GM21723 (cell line): ENCODE data around the gene ITGB7.

ENCODE experiments used
- ATAC-seq: cut with Tn5 transposase; IDR thresholded peaks from one replicate; pipeline ENCODE4 v1.9.1; 2021; ENCODE audit warnings: mild to moderate bottlenecking, moderate library complexity; ENCODE audit not compliant: unreplicated experiment

Gene ITGB7

DNA sequence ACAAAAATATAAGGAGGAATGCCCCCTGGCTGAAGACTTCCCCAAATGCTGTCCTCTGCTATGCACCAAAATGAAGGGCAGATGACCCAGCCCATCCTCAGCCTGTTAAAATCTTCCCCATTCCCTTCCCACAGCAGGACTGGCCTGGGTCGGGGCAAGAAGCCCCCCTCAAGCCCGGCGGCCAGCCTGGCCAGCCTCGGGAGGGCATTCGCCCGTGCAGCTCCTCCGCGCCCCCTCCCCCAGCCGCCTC is 24.5 kb upstream of the ITGB7 start:
- ATAC-seq = no peak

DNA sequence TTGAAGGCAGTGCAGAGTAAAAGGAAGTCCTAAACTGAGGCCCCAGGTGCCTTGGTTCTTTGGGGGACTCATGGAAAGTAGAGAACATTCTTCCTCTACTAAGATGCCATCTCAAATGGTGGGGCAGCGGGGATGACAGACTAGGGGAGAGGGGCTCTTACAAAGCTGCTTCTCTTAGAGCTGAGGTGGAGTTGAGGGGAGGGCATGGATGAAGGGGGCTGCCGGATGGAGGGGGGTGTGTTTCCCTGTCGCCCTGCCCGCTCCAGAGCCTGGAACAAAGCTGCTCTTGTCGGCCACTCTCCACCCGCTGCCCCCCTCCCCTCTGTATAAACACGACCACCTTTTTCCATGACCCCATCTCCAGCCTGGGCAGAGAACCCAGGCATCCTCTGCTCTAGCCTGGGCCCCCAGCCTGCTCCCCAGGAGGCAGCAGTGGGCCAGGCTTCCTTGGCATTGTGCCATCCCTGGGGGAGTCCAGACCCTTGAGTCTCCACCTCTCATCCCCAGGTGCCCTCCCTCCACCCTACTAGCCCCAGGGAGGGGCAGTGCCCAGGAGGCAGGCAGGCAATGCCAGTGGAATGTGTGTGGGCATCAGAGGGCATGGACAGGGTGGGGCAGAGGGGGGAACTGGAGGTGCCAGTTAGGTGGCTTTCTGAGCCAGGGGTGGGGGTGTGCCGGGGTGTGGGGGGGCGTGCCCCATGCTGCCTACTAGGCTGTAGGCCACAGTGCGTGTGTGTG is 23.2 kb upstream of the ITGB7 start:
- ATAC-seq = no peak

DNA sequence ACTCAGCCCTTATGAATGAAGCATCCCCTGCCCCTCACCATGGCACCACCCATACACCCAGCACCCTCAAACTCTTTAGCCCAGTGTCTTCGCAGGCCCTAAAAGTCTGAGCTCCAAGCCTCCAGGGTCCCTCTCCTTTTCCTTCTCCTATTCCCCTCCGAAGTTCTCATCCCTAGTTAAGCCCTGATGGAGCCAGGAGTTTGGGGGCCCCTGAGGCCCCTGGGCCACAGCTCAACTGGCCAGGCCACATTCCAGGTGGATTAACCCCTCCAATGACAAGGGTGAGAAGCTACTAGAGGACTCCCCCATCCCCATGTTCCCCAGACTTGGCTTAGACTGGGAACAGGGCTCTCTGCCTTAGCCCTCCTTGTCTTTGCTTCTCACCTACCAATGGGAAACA is 22.4 kb upstream of the ITGB7 start:
- no peak for ATAC-seq

DNA sequence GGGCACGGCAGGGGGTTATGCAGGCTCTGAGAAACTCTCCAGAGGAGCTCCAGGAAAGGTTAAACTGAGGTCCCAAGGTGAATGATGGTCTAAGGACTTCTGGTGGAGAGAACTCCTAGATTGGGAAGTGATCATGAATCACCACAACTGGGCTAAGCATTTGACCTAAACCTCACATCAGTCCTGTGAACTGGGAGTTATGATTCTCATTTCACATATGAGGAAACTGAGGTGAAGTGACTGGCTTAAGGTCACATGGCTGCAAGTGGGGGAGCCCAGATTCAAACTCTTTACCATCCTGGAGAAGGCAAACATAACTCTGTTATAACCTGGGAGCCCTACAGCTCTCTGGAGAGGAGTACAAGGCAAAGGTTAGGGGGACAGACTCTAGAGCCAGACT is 20.8 kb upstream of the ITGB7 start:
- no peak for ATAC-seq

DNA sequence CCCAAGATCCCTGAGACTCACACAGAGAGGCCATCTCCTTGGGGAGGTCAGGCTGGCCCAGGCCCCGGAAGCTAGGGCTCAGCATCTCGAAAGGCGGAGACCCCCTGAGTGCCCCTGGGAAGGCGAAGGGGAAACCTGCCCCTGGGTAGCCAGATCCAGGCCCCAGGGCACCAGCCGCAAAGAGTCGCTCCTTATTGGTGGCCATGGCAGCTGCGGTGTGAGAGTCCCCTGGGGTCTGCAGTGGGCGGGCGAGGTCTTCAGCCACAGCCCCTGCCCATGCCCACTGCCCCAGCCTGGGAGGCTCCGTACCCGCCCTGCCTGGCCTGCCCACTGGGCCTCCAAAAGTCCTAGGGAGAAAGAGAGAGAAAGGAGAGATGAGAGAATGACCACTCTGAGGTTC is 20.3 kb upstream of the ITGB7 start:
- no peak for ATAC-seq

DNA sequence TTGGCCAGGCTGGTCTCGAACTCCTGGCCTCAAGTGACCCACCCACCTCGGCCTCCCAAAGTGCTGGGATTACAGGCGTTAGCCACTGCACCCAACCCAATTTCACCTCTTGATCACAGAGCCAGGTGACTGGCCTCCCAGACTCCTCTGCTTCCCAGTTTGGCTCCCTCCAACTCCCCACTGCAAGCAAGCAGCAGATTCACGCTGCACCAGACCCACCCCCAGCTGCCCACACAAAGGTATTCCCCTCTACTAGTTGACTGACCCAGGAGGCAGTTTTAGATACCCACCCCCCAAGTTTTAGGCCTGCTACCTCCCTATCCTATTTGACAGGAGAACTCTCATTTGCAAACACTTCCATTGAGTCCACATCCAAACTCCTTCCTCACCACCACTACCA is 19.8 kb upstream of the ITGB7 start:
- ATAC-seq = no peak

DNA sequence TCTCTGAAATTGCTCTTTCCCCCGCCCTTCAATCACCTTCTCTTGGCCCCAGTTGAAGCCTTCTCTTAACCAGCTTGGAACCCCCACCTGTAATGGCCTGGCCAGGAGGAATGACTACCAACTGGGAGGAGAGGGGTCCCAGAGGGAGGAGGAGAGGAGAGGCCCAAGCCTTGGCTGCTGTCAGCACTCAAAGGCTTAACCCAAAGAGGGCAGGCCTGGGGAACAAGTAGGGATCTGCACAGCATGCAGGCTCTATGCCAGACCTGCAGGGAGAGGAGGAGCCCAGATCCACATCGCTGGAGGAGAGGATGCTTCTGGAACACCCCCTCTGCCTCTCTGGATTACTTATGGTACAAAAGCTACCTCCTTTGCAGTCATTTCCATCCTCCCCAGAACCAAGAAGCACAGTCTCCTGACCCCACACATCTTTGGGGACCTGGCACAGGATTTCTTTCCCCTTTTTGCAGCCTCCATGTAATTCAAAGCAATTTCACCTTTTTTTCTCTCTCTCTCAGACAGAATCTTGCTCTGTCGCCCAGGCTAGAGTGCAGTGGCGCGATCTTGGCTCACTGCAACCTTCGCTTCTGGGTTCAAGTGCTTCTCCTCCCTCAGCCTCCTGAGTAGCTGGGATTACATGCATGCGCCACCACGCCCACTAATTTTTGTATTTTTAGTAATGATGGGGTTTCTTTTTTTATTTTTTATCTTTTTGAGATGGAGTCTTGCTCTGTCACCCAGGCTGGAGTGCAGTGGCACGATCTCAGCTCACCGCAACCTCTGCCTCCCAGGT is 18.8 kb upstream of the ITGB7 start:
- ATAC-seq = no peak

DNA sequence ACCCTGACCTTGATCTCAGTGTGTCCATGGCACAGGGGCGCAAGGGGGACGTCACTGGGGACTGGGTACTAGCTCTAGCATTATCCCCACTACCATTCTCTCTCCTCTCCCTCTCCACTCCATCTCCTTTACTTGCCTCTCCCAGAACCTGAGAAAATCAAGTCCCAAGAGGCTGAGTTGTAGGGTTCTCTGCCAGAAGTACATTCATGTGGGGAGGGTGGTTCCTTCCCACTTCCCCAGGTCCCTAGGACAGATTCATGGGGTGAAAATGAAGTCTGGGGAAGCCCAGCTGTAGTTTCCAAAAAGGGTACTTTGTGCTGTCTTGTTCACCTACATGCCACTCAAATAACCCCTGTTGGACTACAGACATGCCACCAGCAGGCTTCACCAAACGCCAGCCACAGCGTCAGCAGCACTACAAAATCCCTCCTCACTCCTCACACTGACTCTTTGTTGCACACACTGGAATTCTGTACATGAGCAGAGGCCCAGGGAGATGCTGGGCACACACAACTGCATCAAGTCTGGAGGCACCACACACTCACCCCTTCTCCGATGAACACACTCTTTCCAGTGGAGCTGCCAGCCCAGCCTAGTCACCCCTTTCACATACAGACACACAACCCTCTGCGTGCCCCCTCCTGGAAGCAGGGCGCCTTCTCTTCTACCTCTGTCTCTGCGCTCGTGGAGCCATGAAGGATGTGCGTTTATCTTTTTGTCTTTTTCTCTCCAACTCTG is 18.0 kb upstream of the ITGB7 start:
- no peak for ATAC-seq

DNA sequence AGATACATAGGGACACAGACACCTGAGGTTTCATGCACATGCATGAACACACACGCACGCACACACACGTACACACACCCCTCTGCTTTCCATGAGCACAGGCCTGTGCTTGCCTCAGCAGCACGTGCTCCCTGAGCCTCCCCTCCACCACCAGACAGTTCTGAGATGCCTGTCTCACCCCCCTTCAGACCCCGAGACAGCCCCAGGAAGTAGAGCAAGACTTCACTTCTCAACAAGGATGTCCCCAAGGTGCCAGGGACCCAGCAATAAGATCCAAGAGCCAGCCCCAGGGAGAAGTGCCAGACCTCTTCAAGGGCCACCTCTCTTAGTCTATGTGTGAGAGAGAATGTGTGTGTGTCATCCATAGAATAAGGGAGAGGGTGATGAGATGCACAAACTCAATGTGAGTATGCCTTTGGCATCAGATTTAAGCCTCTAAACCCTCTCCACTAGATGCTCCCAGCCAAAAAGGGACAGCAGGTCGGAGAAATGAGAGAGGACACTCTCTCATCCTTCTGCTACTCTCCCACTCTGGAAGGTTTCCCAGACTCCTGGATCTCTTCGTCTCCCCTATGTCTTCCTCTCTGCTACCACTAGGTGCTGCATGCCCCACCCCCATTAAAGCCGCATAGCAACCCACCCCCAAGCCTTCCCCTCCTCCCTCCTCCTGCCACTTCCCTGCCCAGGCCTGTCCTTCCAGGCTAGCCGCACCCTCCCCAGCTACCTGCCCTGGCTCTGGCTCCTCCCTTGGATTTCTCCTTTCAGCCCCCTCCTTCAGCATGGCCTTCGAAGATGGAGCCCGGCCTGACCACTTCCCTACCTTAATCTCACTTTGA is 17.2 kb upstream of the ITGB7 start:
- no peak for ATAC-seq

DNA sequence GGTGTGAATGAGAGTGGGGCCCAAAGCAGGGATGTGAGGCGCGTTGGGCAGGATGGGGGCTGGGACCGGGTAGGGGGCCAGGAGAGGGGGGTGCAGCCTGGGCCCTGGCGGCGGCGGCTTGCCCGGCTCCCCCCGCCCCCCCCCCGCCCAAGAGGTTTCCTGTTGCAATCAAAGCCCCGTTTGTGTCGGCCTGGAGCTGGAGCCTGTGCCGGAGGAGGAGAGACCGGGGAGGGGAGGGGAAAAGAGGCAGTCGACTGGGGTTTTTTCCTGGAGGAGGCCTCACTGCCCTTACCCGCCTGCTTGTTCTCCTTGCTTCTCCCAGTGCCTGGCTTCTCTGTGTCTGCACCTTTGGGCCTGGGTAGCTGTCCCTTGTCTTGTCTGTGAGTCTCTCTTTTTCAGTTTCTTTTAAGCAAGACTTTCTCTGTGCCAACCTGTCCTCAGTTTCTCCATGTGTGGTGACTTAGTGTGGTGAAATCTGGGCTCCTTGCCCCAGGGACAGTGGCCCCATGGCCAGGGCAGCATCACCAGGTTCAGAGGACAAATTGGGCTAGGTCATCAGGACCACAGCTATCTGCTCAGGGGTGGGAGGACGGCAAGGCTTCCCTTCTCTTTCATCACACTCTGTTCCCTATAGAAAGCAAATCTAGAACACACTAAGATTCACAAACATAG is 16.5 kb upstream of the ITGB7 start:
- no peak for ATAC-seq

DNA sequence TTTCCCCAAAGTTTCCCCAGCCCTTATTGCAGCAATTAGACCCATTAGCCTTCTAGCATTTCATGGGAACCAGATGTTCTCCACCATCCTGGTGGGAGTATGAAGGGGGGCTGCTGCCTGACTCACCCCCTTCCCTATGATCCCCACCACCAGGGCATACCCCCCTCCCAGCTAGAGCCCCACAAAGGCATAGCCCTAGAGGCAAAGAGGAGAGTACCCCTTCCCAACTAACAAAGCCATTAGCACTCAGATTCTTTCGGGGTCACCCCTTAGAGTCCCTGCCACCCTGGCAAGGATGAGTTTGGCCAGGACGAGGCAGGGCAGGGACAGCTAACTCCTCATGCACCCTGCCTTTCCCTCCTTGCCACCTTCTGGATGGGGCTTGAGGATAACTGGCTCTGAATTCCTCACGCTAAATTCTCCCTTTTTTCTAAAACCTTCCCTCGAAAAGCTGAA is 15.8 kb upstream of the ITGB7 start:
- no peak for ATAC-seq

DNA sequence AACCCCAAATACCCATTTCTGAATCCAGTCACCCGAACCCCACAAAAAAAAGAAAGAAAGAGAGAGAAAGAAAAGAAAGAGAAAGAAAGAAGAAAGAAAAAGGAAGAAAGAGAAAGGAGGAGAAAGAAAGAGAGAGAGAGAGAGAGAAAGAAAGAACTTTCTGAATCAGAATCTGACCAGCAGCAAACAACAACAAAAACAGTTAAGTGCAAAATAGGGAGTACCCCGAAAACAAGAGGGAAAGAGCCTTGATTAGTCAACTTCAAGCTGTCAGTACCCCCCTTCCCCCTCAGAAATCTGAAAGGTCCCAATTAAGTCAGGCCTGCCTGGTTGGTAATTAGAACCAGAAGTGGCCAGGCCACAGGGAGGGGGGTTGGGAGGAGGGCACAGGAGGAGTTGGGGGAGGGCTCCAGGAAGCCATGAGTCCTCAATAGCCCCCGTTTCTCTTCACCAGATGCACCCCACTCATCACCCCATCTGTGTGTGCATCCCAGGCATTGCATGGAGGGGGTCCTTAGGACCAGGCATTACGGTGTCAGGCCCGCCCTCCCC is 15.2 kb upstream of the ITGB7 start:
- no peak for ATAC-seq

DNA sequence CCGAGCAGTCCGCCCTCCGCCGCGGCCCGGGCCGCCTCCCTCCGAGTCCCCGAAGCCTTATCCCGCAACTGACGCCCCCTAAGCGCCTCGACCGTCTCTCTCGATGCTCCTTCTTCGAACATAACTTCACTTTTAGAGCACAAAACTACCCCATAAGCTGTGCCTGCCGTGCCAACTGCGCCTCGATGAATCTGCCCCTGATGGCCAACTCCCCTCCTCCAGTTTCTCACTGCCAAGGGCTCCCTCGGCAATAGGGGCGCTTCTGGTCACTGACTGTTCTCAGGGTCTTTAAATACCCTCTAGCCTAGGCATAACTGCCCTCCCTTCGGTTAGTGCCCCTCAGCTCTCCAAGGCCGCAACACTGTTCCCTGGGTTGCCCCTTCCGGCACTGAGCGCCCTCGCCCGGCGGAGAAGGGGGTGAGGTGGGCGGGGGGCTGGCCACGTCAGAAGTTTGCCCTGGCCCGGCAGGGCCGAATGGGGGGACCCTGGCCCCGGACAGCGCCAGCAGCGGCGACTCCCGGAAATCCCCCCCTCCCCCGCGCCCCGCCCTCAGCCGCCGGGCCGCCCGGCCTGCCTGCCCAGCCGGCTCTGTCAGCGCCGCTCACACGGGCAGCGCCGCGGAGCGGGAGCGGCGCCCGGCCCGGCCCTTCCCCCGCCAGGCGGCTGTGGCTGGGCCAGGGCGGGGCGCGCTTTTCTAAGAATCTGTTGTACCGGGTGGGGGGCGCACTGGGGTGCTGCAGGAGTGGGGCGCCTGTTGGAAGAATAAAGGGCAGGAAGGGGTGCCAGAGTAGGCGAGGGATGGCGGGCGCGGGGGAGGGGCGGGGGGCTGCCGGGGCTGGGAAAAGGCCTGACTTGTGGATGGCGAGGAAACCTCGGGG is 14.4 kb upstream of the ITGB7 start:
- peak; percentile 31 for ATAC-seq

DNA sequence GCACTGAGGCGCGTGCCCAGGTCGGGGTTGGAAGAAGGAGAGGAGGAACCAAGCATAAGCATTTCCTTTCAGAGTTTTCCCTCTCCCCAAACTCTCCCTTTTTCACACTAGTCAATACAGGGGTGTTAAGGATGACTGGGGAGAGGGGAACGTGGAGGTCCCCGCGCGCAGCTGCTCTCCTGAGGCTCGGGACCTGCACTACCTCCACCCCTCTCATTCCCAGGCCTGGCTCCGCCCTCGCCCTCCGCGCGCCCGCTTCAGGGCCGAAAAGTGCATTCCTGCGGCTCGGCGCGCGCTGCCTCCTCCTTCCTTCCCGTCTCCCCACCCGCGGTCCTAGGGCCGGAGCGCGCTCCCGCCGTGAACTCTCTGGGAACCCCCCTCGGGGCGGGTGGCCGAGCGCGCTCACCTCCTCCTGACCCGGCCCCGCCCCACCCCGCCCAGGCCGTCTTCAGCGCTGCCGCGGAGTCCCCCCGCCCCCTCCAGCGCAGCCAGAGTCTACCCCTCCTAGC is 13.7 kb upstream of the ITGB7 start:
- peak; percentile 57 for ATAC-seq

DNA sequence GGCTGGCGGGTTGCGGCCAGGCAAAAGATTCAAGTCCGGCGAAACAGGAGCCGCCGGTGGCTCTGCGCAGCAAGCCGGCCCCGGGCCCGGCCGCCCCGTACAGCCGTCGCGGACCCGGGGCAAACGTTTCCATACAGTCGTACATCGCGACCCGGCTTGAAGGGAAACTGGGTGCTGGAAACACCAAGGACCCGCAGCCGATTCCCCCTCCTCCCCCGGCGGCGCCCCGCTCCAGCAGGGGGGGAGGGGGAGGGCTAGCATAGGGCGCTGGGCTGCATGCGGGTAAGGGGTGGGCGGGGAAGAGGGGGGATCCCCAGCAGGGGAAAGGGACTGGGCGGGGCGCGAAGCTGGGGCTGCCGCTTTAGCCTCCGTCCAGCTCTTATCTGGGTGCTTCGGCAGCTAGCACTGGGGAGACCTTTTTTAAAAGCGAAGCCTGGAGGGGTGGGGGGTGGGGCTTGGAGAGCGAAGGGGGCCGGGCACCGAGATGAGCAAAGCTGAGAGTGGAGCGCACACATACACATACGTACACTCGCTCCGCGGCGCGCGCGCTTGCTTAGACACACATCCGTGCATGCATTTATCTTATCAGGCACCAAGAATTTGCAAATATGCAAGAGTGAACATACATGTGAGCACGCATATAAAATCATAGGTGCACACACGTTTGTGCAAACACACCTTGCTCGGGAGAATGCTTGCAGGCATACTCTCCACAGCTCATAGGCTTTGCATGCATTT is 13.1 kb upstream of the ITGB7 start:
- peak; percentile 39 for ATAC-seq

DNA sequence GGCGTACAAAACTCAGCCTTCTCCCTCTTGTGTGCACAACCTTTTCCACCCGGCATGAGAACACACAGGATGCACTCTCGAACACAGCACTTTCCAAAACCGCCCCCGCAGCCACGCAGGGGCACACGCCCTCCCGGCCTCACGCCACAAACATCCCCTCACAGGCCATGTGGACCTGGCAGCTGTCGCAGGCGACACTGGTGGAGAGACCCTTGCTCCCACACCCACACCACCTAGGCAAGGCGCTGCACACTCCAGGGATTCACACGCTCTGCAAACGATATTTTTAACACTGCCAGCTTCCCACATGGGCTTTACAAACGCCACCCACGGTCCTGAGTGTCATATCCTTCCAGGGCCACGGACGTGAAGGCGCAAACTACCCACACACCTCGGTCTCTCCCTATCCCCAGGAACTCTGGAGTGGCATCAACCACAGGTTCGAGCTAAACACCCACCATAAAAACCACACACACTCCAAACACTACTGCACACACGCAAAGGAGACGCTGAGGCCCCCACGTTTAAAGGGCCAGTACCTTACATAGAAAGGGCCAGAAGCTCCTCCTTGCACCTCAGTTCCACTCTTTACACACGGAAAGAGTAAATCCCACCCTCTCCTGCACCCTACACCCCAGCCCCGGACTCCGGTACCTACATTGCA is 12.4 kb upstream of the ITGB7 start:
- no peak for ATAC-seq

DNA sequence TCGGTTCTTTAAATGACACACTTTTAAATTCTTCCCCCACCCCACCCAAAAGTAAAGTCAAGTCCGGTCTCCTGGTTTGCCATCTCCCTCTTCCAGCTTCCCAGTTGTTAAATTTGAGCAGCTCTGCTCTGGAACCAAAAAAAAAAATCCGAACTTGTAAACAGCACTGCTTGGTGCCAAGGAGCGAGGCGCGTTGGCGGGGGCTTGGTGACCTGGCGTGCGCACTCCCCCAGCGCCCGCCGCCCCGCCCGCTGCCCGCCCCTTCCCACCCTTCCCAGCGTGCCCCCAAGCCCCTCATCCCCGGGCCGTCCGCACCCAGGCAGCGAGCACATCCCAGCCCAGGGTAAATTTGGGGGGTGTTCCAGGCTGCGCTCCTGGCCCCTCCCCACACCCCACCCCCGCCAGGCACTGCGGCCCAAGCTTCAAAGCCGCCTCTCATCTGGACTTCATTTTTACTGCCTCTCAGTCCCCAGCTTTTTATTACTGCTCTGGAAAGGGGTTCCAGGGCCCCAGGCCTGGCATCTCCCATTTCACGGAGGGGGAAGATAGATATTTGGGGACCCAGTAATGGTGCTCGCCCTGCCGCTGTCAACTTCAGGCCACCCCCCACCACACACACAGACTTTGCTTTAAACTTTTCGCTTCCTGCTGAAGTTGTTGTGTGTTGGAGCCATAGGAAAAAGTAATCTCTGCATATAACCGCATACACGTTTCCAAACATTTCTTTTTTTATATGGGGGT is 11.7 kb upstream of the ITGB7 start:
- no peak for ATAC-seq
